Sigmoid colon (tissue), 7 donors: ENCODE data around the gene SLC22A1. TPM values are rescaled to one million over a fixed set of nuclear protein-coding genes. Genes with fewer than 3 reads are reported as not detected.

ENCODE experiments used
- DNase-seq: peaks from one replicate; pipeline ENCODE4 v3.0.0-alpha.2; 2019
- H3K27ac ChIP-seq, 4 donors: fragments of 200-600 bp; sonication (generic); one replicate each; pipeline ENCODE4 v1.5.1; 2016 to 2019; ENCODE audit warnings: mild to moderate bottlenecking in 1 of 4
- H3K27me3 ChIP-seq, 3 donors: fragments of 200-600 bp; sonication (generic); one replicate each; pipeline ENCODE4 v1.5.1; 2019; ENCODE audit warnings: mild to moderate bottlenecking in 1 of 3
- H3K36me3 ChIP-seq, 4 donors: fragments of 200-600 bp; sonication (generic); one replicate each; pipeline ENCODE4 v1.5.1; 2016 to 2019
- H3K4me1 ChIP-seq, 4 donors: fragments of 200-600 bp; sonication (generic); one replicate each; pipeline ENCODE4 v1.5.1; 2017 to 2019
- H3K4me3 ChIP-seq, 4 donors: fragments of 200-600 bp; sonication (generic); one replicate each; pipeline ENCODE4 v1.5.1; 2017 to 2019; ENCODE audit warnings: mild to moderate bottlenecking in 2 of 4, moderate library complexity in 1 of 4
- H3K9me3 ChIP-seq, 4 donors: fragments of 200-600 bp in 3 of 4; sonication (generic) in 3 of 4; one replicate each; pipeline versions ENCODE4 v1.5.1 to v1.6.1; 2013 to 2019
- CTCF ChIP-seq, 4 experiments: fragments of 450-650 bp in 3 of 4; fragments of 200-600 bp in 1 of 4; IDR thresholded peaks; one replicate each; pipeline ENCODE4 v1.5.1; 2016 to 2019; ENCODE audit warnings: antibody characterized with exemption in 4 of 4, mild to moderate bottlenecking in 3 of 4, moderate library complexity in 2 of 4
- EP300 ChIP-seq, 4 donors: sonication (generic); formaldehyde crosslinking; IDR thresholded peaks; one replicate each; pipeline ENCODE4 v1.6.1; 2017; ENCODE audit warnings: antibody characterized with exemption in 4 of 4
- POLR2A ChIP-seq, 2 donors: fragments of 450-650 bp; IDR thresholded peaks; one replicate each; pipeline ENCODE4 v1.6.1; 2016; ENCODE audit warnings: antibody characterized with exemption in 2 of 2, mild to moderate bottlenecking in 2 of 2, moderate library complexity in 2 of 2
- POLR2AphosphoS5 ChIP-seq, 4 donors: sonication (generic); formaldehyde crosslinking; IDR thresholded peaks; one replicate each; pipeline ENCODE4 v1.6.1; 2017; ENCODE audit warnings: antibody characterized with exemption in 4 of 4
- WGBS, 2 donors: extraction: QIAGEN DNeasy Blood & Tissue Kit; methylation state at CpG; one replicate each; pipeline ENCODE4 v1.1.7; 2013; 5-methylcytosine and 5-hydroxymethylcytosine counted together
- intact Hi-C: fragments of 100-400 bp; cut with DNase I; formaldehyde crosslinking; loops from one replicate; pipeline ENCODE4 v1.15.1; 2023
- polyA plus RNA-seq, 3 donors: library from polyadenylated mRNA; stranded (reverse); fragments of 200-250 nt; gene quantifications; one replicate each; pipeline ENCODE4 v1.2.3, GENCODE V29; 2013
- total RNA-seq, 4 donors: library from RNA; depleted of rRNA; stranded (reverse); fragments of >200 nt; gene quantifications; one replicate each; pipeline ENCODE4 v1.1.0, GENCODE V29; 2016
- donor health status: healthy with polysubstance abuse.
- donor health status: Bipolar disorder and iron deficiency.
- donor health status: healthy.

Gene SLC22A1
- total and polyA plus RNA-seq, 7 donors = 0.58 to 1.9 (median 1.0) TPM; not detected in 3

- 95 to 100% methylated on average over 2 of the region's 2 CpGs for WGBS, 2 donors
- DNase-seq = no peak
Observed at GRCh38 chr6:160116411-160116810, 5.2 kb upstream of the SLC22A1 start.

GRCh38 chr6:160117137-160117536 lies 4.5 kb upstream of the SLC22A1 start:
- WGBS, 2 donors = 95 to 97% methylated on average over 6 of the region's 6 CpGs
- DNase-seq = no peak
- H3K36me3 ChIP-seq = no peaks in the 10 kb centered on the region
- no peak overlapping the region for H3K4me3 ChIP-seq
- H3K4me1 ChIP-seq = no peaks in the 10 kb centered on the region
- intact Hi-C loops = no loop called here
- no peaks in the 10 kb centered on the region for H3K9me3 ChIP-seq
- H3K27me3 ChIP-seq = no peaks in the 10 kb centered on the region
- TF ChIP-seq POLR2A (IDR thresholded peaks at IDR 0.05) = no peak
- TF ChIP-seq POLR2AphosphoS5 (IDR thresholded peaks at IDR 0.05) = no peak
- TF ChIP-seq CTCF (IDR thresholded peaks at IDR 0.05) = no peak
- no peak for TF ChIP-seq EP300 (IDR thresholded peaks at IDR 0.05)
- no peak overlapping the region for H3K27ac ChIP-seq

More at GRCh38 chr6:160116411-160116810, 5.2 kb upstream of the SLC22A1 start:
- Histone ChIP-seq H3K36me3 (no peaks in the 10 kb centered on the region), H3K27me3 (no peaks in the 10 kb centered on the region), H3K9me3 (no peaks in the 10 kb centered on the region), H3K27ac (no peak overlapping the region), H3K4me1 (no peaks in the 10 kb centered on the region), H3K4me3 (no peak overlapping the region)
- TF ChIP-seq POLR2A (IDR thresholded peaks at IDR 0.05) (no peak), POLR2AphosphoS5 (IDR thresholded peaks at IDR 0.05) (no peak), EP300 (IDR thresholded peaks at IDR 0.05) (no peak), CTCF (IDR thresholded peaks at IDR 0.05) (no peak)
- intact Hi-C loops = no loop called here

GRCh38 chr6:160118620-160119229 lies 2.9 kb upstream of the SLC22A1 start:
- Histone ChIP-seq H3K36me3 (no peaks in the 10 kb centered on the region), H3K4me1 (no peaks in the 10 kb centered on the region), H3K9me3 (no peaks in the 10 kb centered on the region), H3K4me3 (no peak overlapping the region), H3K27me3 (no peaks in the 10 kb centered on the region), H3K27ac (no peak overlapping the region)
- no peak for DNase-seq
- TF ChIP-seq POLR2A (IDR thresholded peaks at IDR 0.05) (no peak), CTCF (IDR thresholded peaks at IDR 0.05) (no peak), EP300 (IDR thresholded peaks at IDR 0.05) (no peak), POLR2AphosphoS5 (IDR thresholded peaks at IDR 0.05) (no peak)
- intact Hi-C loops = no loop called here
- WGBS, 2 donors = 87% methylated on average over 5 of the region's 5 CpGs

- H3K27ac ChIP-seq = no peak overlapping the region
- no peaks in the 10 kb centered on the region for H3K27me3 ChIP-seq
- WGBS, 2 donors = 94 to 95% methylated on average over 1 of the region's 1 CpG
- no peak overlapping the region for H3K4me3 ChIP-seq
- TF ChIP-seq CTCF (IDR thresholded peaks at IDR 0.05) (no peak), EP300 (IDR thresholded peaks at IDR 0.05) (no peak), POLR2A (IDR thresholded peaks at IDR 0.05) (no peak), POLR2AphosphoS5 (IDR thresholded peaks at IDR 0.05) (no peak)
- H3K9me3 ChIP-seq = no peaks in the 10 kb centered on the region
- DNase-seq = no peak
- H3K4me1 ChIP-seq = no peaks in the 10 kb centered on the region
- H3K36me3 ChIP-seq = no peaks in the 10 kb centered on the region
- intact Hi-C loops = no loop called here
Observed at GRCh38 chr6:160120087-160120486, 1.5 kb upstream of the SLC22A1 start.

GRCh38 chr6:160121981-160122380 lies 366 bp downstream of the SLC22A1 start:
- Histone ChIP-seq H3K4me1 (no peaks in the 10 kb centered on the region), H3K9me3 (no peaks in the 10 kb centered on the region), H3K36me3 (no peaks in the 10 kb centered on the region), H3K27me3 (no peaks in the 10 kb centered on the region), H3K4me3 (no peak overlapping the region), H3K27ac (no peak overlapping the region)
- TF ChIP-seq CTCF (IDR thresholded peaks at IDR 0.05) = no peak
- no peak for TF ChIP-seq EP300 (IDR thresholded peaks at IDR 0.05)
- TF ChIP-seq POLR2A (IDR thresholded peaks at IDR 0.05) = no peak
- no peak for TF ChIP-seq POLR2AphosphoS5 (IDR thresholded peaks at IDR 0.05)
- WGBS, 2 donors = 90 to 96% methylated on average over 14 of the region's 14 CpGs
- no peak for DNase-seq
- intact Hi-C loops = no loop called here
